HG02588 (cell line): ENCODE data around the gene NKAIN2.

Experiments used
- ATAC-seq: cut with Tn5 transposase; IDR thresholded peaks from one replicate; pipeline ENCODE4 v1.9.1; 2021; ENCODE audit warnings: mild to moderate bottlenecking, moderate library complexity; ENCODE audit not compliant: unreplicated experiment

Gene NKAIN2

GRCh38 chr6:123803504-123804013 is at the start of gene NKAIN2:
NKAIN2 (plus strand) TSS chr6:123803865.
- peak; percentile 31 for ATAC-seq

DNA sequence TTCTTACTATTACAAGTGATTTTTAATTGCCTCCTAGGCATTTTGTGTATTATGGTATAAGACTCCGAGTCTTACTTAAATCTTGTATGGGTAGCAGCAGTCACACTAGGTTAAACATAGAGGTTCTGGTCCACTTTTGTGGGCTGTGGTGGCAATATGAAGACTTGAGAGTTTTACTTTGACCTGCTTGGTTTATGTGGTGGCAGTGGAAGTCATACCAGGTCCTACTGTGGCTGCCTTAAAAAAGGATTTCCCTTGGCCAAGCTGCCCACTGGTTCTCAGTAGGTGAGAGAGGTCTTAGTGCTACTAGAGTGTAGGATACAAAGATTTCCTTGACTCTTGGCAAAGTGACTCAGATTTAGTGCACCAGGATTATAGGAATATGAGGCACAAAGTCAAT is 44.2 kb upstream of the NKAIN2 start:
- no peak for ATAC-seq

- no peak for ATAC-seq
These were observed 39.8 kb upstream of the NKAIN2 start for GRCh38 chr6:123763904-123764303.

DNA sequence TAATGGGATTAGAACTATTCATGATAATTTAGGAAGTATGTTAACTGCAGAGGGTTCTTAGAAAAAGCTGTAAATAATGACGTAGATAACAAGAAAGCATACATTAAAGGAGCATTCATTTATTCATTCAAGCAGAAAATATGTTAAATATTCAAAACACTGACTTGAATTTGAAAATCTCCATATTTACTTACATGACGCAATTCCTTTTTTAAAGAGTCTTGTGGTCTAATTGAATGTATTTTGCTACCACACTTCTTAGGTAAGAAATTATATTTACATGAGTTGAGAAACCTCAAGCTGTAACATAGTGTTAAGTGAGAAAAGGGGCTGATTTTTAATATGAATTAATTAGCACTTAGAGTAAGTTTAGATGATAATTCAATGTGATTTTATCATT is 38.9 kb upstream of the NKAIN2 start:
- no peak for ATAC-seq

DNA sequence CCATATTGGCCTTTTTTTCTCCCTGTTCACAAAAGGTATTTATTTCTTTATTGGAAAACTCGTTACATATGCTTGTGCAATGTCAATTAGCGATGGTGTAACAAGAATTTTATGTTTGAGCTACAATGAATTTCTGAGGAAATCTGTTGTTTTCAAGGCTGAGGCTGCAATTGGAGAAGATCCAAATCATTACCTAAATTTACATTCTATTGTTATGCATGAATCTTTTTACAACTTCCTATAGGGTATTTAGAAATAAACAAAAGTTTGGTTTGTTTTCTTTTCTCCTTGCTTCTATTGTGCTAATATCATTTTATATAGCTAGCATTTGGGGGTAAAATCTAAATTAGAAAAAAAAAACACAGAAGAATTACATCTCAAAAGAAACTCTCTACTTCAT is 34.7 kb upstream of the NKAIN2 start:
- no peak for ATAC-seq

DNA sequence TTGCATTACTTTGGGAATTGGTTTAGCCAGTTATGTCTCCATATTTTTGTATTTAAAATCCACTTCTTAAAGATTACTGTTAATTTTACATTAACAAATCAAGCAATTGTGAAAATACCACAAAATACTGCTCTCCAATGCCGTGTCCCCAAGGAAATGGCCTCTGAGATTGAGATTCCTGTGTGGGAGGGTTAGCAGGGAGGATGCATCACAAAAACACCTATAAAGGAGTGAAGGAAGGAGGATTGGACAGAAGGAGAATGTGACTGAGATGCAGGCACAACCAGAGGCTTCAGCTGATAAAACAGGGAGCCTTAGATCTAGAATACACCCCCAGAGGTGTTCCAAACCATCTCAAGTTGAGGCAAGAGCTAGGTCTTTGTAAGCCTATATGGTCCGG is 34.2 kb upstream of the NKAIN2 start:
- ATAC-seq = no peak

DNA sequence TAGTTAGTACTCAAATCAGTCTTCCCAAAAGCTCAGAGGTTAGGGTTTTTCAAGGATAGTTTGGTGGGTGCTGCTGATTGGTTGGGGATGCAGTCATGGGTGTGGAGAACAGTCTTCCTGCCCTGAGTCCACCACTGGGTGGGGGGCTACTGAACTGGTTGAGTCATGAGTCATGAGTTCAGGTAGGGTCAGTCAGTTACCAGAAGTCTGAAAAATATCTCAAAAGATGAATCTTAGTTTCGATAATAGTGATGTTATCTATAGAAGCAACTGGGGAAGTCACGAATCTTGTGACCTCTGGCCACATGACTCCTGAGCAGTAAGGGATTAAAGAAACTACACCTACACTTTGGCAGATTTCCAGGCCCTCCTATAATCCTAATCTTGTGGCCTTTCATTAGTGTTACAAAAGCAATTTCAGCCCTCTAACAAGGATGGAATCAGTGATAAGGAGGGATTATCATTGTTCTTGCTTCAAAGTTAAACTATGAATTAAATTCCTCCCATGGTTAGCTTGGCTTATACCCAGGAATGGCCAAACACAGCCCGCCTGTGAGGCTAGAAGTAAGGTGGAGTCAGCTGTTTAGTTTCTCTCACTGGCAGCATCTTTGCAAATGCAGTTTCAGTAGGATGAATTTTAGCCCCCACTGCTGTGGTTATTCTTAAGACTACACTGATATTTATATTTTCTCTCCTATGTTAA is 33.3 kb upstream of the NKAIN2 start:
- ATAC-seq = peak; percentile 69

- no peak for ATAC-seq
These were observed 32.5 kb upstream of the NKAIN2 start for GRCh38 chr6:123771126-123771525.

GRCh38 chr6:123777563-123777962 is 26.1 kb upstream of the NKAIN2 start:
- no peak for ATAC-seq

DNA sequence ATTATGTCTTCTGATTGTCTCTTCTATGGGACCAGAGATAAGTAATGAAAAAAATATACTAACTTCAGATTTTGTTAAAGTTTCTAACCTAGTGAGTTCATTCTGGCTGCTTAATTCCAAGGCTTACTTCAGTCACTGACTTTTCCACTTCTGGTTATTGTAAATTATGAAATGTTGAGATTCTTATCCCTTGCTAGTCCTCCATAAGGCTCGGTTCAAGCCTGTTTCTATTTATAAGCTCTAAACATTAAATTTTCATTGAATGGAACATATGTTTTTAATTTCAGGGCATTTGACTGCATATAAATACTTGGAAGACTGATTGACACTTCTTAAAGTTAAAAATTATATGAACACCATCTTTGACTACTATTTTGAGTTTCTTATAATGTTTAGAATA is 23.6 kb upstream of the NKAIN2 start:
- ATAC-seq = no peak

DNA sequence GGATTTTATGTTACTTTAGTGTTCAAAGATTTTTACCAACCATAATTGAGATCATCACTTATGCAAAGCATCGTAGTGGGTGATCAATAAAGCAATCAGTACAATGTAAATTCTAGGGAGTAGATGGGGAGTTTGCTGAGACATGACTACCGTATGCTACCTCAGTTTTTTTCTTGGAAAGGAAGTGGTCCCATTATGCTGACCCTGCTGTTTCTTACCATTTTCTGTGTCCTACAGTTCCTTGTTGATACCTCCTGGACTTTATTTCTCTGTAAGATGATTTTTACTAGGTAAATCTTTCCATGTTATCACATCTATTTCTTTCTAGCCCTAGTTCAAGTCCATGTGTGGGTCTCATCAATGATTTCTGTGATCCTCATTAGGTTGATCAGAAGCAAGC is 19.3 kb upstream of the NKAIN2 start:
- no peak for ATAC-seq

DNA sequence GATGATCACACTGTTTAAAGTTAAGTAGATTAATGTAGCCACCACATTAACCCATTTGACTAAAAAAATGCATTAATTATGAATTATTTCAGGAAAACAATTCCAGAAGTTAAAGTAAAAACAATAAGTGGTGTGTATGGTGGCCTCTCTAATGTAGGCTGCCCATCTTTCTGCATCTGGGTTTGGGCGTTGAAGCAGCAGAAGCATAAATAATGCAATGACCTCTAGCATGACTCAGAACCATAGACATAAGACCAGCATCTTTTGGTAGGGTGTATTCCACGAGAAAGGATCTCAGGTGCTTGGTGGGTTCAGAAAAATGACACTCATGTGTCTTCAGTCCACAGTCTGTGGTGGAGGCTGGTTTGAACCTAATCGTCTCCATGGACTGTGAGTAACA is 18.6 kb upstream of the NKAIN2 start:
- ATAC-seq = no peak

DNA sequence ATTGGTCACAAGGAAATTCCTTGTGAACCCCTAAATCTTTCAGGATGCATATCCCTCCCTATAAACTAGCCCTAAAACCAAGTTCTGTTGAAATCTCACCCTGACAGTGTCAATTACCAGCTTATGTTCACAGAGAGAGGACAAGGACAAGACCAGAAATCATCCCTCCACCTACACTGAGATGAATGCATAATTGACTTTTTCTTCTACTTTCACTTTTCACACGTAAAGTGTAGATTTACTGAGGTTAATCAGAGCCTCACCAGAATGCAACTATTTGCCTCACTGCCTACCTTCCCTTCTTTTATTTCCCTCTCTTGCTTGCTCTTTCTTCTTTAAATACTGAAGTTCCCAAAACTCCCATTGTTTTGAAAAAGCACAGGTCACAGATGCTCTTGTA is 15.3 kb upstream of the NKAIN2 start:
- no peak for ATAC-seq

- no peak for ATAC-seq
These were observed 9.5 kb upstream of the NKAIN2 start for GRCh38 chr6:123794190-123794589.

- no peak for ATAC-seq
These were observed 8.9 kb upstream of the NKAIN2 start for GRCh38 chr6:123794799-123795198.

- no peak for ATAC-seq
These were observed 2.6 kb upstream of the NKAIN2 start for GRCh38 chr6:123801067-123801466.

- ATAC-seq = peak; percentile 13
These were observed 1.3 kb upstream of the NKAIN2 start for GRCh38 chr6:123802351-123802696.

GRCh38 chr6:123802697-123803503 is 765 bp upstream of the NKAIN2 start:
- ATAC-seq = peak; percentile 95

DNA sequence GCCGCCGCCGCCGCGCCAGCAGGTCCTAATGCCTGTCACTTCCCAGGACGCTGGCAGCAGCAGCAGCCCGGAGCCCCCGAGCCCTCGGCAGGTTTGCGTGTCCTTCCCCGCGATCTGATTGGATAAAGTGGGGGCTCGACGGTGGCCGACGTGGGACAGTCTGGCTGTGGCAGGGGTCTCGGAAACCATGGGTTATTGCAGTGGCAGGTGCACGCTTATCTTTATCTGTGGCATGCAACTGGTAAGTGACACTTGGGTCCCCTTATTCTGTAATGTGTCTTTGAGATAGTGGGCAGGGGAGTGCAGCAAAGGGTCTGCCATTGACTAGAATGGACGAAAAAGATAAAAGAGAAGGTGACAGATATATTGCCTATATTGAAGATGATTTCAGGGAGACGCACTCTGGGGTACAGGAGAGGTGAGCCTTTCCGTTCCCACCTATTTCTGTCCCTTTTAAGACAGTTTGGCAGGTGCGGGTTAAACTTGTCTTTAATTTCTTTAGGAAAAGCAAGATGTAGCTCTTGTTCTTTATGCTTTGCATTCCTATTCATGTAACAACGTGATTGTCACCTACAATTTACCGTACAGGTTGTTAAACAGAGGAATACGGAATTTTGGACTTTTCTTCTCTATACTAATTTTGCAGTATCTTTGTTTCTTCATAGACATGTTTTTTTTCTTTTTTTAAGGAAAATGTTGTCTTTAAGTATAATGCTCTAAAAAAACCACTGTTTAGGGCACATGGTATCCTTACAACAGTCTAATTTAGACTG is 535 bp downstream of the NKAIN2 start:
- no peak for ATAC-seq

GRCh38 chr6:123804787-123805540 is 1.3 kb downstream of the NKAIN2 start:
- ATAC-seq = no peak

DNA sequence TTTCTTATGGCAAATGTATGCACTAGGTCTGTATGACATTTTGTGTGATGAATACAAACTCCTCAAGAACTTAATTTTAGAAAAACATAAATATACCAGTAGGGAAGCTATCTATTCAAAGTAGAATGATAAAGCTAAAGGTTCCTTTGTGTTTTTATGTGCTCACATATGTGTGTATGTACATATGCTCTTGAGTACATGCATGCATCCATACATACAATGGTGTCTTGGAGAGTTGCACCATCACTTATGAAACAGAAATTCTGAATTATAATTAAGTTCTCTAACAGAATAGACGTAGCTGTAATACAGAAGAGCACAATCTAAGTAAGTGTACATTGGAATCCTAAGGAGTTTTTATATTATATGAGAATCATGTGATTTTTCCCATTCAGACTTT is 2.3 kb downstream of the NKAIN2 start:
- no peak for ATAC-seq
